ENCODE results near the gene BAHCC1.

GRCh38 chr17:81402530-81402941 lies 7.3 kb downstream of the BAHCC1 start:
- no peak for TF ChIP-seq EZH2phosphoT487 (IDR thresholded peaks at IDR 0.05)
- TF ChIP-seq, protein P1, sequence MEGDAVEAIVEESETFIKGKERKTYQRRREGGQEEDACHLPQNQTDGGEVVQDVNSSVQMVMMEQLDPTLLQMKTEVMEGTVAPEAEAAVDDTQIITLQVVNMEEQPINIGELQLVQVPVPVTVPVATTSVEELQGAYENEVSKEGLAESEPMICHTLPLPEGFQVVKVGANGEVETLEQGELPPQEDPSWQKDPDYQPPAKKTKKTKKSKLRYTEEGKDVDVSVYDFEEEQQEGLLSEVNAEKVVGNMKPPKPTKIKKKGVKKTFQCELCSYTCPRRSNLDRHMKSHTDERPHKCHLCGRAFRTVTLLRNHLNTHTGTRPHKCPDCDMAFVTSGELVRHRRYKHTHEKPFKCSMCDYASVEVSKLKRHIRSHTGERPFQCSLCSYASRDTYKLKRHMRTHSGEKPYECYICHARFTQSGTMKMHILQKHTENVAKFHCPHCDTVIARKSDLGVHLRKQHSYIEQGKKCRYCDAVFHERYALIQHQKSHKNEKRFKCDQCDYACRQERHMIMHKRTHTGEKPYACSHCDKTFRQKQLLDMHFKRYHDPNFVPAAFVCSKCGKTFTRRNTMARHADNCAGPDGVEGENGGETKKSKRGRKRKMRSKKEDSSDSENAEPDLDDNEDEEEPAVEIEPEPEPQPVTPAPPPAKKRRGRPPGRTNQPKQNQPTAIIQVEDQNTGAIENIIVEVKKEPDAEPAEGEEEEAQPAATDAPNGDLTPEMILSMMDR (IDR thresholded peaks at IDR 0.05), result no peak

Data from neural progenitor cell (in vitro differentiated cells).